Astrocyte of the cerebellum (primary cell): ENCODE data around the gene LIMA1.
"Not testable (repeated sequence)": the region's sequence is repeated elsewhere in the genome, so short reads cannot be mapped to it uniquely, and the experiment has no call there.

Experiments used
- DNase-seq: peaks from one replicate; pipeline ENCODE4 v3.0.0-alpha.2; 2011; ENCODE audit warnings: low read depth
- H3K4me3 ChIP-seq: 2 replicates; pipeline ENCODE4 v1.5.1; 2011; ENCODE audit warnings: mild to moderate bottlenecking, low read depth, low read length, moderate library complexity
- in situ Hi-C: cut with HindIII; loops from 2 replicates; pipeline ENCODE4 v1.10.0; 2017; ENCODE audit warnings: low sequenced_read_pairs
- TF ChIP-seq, protein P1 (sequence below): IDR thresholded peaks from 2 replicates; pipeline ENCODE4 v1.5.1; 2012; ENCODE audit warnings: low read length, low read depth, moderate library complexity, mild to moderate bottlenecking; ENCODE audit errors: missing control alignments

Gene LIMA1

DNA sequence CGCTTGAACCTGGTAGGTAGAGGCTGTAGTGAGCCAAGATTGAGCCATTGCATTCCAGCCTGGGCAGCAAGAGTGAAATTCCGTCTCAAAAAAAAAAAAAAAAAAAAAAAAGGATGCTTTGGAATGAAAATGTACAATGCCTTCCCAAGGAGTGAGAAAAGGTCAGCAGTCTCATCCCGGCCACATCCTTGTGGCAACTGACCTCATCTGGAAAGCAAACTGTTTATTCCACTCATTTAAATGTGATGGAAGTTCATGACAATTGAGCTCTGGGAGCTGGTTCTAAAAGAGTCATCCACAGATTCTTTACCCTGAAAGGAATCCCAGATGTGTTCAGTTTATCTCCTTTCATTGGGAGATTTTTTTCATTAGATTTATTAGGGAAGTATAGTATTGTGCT, 19.4 kb upstream of the LIMA1 start:
- in situ Hi-C loops, result no loop called here
- no peak overlapping the region for H3K4me3 ChIP-seq
- TF ChIP-seq, protein P1, sequence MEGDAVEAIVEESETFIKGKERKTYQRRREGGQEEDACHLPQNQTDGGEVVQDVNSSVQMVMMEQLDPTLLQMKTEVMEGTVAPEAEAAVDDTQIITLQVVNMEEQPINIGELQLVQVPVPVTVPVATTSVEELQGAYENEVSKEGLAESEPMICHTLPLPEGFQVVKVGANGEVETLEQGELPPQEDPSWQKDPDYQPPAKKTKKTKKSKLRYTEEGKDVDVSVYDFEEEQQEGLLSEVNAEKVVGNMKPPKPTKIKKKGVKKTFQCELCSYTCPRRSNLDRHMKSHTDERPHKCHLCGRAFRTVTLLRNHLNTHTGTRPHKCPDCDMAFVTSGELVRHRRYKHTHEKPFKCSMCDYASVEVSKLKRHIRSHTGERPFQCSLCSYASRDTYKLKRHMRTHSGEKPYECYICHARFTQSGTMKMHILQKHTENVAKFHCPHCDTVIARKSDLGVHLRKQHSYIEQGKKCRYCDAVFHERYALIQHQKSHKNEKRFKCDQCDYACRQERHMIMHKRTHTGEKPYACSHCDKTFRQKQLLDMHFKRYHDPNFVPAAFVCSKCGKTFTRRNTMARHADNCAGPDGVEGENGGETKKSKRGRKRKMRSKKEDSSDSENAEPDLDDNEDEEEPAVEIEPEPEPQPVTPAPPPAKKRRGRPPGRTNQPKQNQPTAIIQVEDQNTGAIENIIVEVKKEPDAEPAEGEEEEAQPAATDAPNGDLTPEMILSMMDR, result no peak
- no peak for DNase-seq

DNA sequence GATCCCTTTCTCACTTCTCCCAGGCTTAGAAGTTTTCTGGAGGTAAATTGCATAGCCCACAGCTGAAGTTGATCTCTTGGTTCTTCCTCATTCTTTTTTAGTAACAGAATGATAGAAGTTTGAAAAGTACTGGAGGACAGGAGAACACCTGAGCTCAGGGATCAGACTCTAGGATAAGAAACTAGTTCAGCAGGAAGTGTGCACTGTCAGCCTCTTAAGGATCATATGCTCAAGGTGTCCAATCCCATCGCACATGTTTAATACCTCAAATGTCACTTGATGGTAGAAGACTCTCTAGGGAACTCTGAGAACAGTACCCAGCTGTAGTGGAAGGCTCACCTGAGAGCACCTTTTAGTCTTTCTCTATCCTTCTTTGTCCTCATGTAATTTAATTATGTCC, 14.7 kb upstream of the LIMA1 start:
- TF ChIP-seq, protein P1, result no peak
- no peak overlapping the region for H3K4me3 ChIP-seq
- DNase-seq, result no peak
- in situ Hi-C loops, result no loop called here

GRCh38 chr12:50297027-50297426, 13.7 kb upstream of the LIMA1 start:
- in situ Hi-C loops, result no loop called here
- TF ChIP-seq, protein P1, result no peak
- H3K4me3 ChIP-seq, result no peak overlapping the region
- no peak for DNase-seq

DNA sequence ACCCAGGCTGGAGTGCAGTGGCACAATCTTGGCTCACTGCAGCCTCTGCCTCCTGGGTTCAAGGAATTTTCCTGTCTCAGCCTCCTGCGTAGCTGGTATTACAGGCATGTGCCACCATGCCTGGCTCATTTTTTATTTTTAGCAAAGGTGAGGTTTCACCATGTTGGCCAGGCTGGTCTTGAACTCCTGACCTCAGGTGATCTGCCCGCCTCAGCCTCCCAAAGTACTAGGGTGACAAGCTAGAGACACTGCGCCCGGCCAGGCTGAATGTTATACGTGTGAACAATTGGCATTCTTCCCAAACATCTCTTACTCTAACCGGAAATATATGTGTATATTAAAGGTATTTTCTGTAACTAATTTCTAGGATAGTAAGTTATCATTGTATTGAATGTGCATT, 13.2 kb upstream of the LIMA1 start:
- DNase-seq, result no peak
- TF ChIP-seq, protein P1, result no peak
- in situ Hi-C loops, result no loop called here
- H3K4me3 ChIP-seq, result no peak overlapping the region

DNA sequence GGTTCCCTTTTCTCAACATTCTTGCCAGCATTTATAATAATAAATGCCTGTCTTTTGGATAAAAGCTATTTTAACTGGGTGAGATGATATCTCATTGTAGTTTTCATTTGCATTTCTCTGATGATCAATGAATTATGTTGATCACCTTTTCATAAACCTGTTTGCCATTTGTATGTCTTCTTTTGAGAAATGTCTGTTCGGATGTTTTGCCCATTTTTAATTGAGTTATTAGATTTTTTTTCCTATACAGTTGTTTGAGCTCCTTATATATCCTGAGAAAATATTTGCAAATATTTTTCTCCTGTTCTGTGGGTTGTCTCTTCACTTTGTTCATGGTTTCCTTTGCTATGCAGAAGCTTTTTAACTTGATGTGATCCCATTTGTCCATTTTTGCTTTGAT, 8.1 kb upstream of the LIMA1 start:
- H3K4me3 ChIP-seq, result no peak overlapping the region
- no peak for DNase-seq
- TF ChIP-seq, protein P1, result no peak
- in situ Hi-C loops, result no loop called here

DNA sequence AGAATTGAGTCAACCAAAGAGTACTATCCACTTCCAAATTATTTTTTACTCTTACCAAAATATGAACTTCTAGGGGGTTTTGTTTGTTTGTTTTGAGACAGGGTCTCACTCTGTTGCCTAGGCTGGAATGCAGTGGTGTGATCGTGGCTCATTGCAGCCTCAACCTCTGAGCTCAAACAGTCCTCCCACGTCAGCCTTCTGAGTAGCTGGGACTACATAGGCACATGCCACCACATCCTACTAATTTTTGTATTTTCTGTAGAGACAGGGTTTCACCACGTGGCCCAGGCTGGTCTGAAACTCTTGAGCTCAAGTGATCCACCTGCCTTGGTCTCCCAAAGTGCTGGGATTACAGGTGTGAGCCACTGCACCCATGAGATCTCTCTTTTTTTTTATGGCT, 7.4 kb upstream of the LIMA1 start:
- in situ Hi-C loops, H3K4me3 ChIP-seq, DNase-seq: not testable (repeated sequence)

GRCh38 chr12:50287271-50287670, 4.0 kb upstream of the LIMA1 start:
- TF ChIP-seq, protein P1, result no peak
- H3K4me3 ChIP-seq, result no peak overlapping the region
- in situ Hi-C loops, result no loop called here
- DNase-seq, result no peak
